Measurements from ENCODE around the gene TMEM59. TPM values are rescaled to one million over a fixed set of nuclear protein-coding genes. Genes with fewer than 3 reads are reported as not detected.

TMEM59 gene
- total and polyA plus RNA-seq, 10 donors: 73.1 to 295 (median 223) TPM

- no peaks in the 10 kb centered on the region for H3K36me3 ChIP-seq
- WGBS, 5 donors: 70 to 85% (median 78%) methylated on average over 4 of the region's 4 CpGs
- no peak overlapping the region for H3K4me3 ChIP-seq
- intact Hi-C loops (cut with DNase I; ENCODE audit: low total_unique reads): no loop called here
- peaks cover 0 to 13% (median 9%) of the 10 kb centered on the region in 8 donors for H3K9me3 ChIP-seq
- TF ChIP-seq CTCF (IDR thresholded peaks at IDR 0.05 in 8 of 11, conservative IDR thresholded peaks at IDR 0.05 in 3 of 11): no peak
- no peak for TF ChIP-seq POLR2AphosphoS5 (IDR thresholded peaks at IDR 0.05)
- TF ChIP-seq POLR2A (IDR thresholded peaks at IDR 0.05): no peak
- no peak for DNase-seq
- no peaks in the 10 kb centered on the region for H3K27me3 ChIP-seq (replicated peaks in 1 of 7)
- H3K4me1 ChIP-seq: no peaks in the 10 kb centered on the region
- no peak overlapping the region for H3K27ac ChIP-seq
Measured at GRCh38 chr1:53992085-53992874, 60.7 kb downstream of the TMEM59 start.

- 76 to 87% (median 79%) methylated on average over 2 of the region's 2 CpGs for WGBS, 5 donors
- no peak for DNase-seq
Measured at GRCh38 chr1:53987880-53988279, 65.1 kb downstream of the TMEM59 start.

GRCh38 chr1:53986458-53986857, 66.5 kb downstream of the TMEM59 start:
- H3K36me3 ChIP-seq: no peaks in the 10 kb centered on the region
- H3K4me3 ChIP-seq: no peak overlapping the region
- H3K4me1 ChIP-seq: peaks cover 0 to 14% (median 8%) of the 10 kb centered on the region in 6 donors
- no peak for DNase-seq
- no peaks in the 10 kb centered on the region for H3K9me3 ChIP-seq
- intact Hi-C loops (cut with DNase I; ENCODE audit: low total_unique reads): no loop called here
- 68 to 91% (median 79%) methylated on average over 3 of the region's 3 CpGs for WGBS, 5 donors
- no peak for TF ChIP-seq POLR2A (IDR thresholded peaks at IDR 0.05)
- no peak for TF ChIP-seq CTCF (IDR thresholded peaks at IDR 0.05 in 8 of 11, conservative IDR thresholded peaks at IDR 0.05 in 3 of 11)
- no peak for TF ChIP-seq POLR2AphosphoS5 (IDR thresholded peaks at IDR 0.05)
- H3K27ac ChIP-seq: no peak overlapping the region
- peaks cover 0 to 5% (median 0%) of the 10 kb centered on the region in 7 donors for H3K27me3 ChIP-seq (replicated peaks in 1 of 7)

More at GRCh38 chr1:53987880-53988279, 65.1 kb downstream of the TMEM59 start:
- H3K9me3 ChIP-seq: peaks cover 0 to 13% (median 9%) of the 10 kb centered on the region in 8 donors
- intact Hi-C loops (cut with DNase I; ENCODE audit: low total_unique reads): no loop called here
- peaks cover 0 to under 1% (median 0%) of the 10 kb centered on the region in 6 donors for H3K4me1 ChIP-seq
- H3K4me3 ChIP-seq: no peak overlapping the region
- no peaks in the 10 kb centered on the region for H3K36me3 ChIP-seq
- H3K27ac ChIP-seq: no peak overlapping the region
- TF ChIP-seq CTCF (IDR thresholded peaks at IDR 0.05 in 8 of 11, conservative IDR thresholded peaks at IDR 0.05 in 3 of 11): no peak
- TF ChIP-seq POLR2A (IDR thresholded peaks at IDR 0.05): no peak
- no peak for TF ChIP-seq POLR2AphosphoS5 (IDR thresholded peaks at IDR 0.05)
- no peaks in the 10 kb centered on the region for H3K27me3 ChIP-seq (replicated peaks in 1 of 7)

- H3K4me3 ChIP-seq: no peak overlapping the region
- DNase-seq: no peak
- no peak for TF ChIP-seq POLR2AphosphoS5 (IDR thresholded peaks at IDR 0.05)
- TF ChIP-seq POLR2A (IDR thresholded peaks at IDR 0.05): no peak
- TF ChIP-seq CTCF (IDR thresholded peaks at IDR 0.05 in 8 of 11, conservative IDR thresholded peaks at IDR 0.05 in 3 of 11): no peak
- peaks cover 0 to 5% (median 0%) of the 10 kb centered on the region in 7 donors for H3K27me3 ChIP-seq (replicated peaks in 1 of 7)
- H3K9me3 ChIP-seq: no peaks in the 10 kb centered on the region
- intact Hi-C loops (cut with DNase I; ENCODE audit: low total_unique reads): no loop called here
- H3K36me3 ChIP-seq: no peaks in the 10 kb centered on the region
- H3K4me1 ChIP-seq: peaks cover 0 to 14% (median 8%) of the 10 kb centered on the region in 6 donors
- H3K27ac ChIP-seq: no peak overlapping the region
Measured at GRCh38 chr1:53984726-53985125, 68.3 kb downstream of the TMEM59 start.

Data from spleen (tissue), 11 donors.